Chondrocyte (in vitro differentiated cells): ENCODE measurements around the gene ZDHHC14. TPM values are rescaled to one million over a fixed set of nuclear protein-coding genes. Genes with fewer than 3 reads are reported as not detected.

Experiments used
- DNase-seq: peaks from one replicate; pipeline ENCODE4 v3.0.0; 2021; ENCODE audit warnings: mixed read lengths, low spot score
- H3K27ac Mint-ChIP-seq: one replicate; pipeline ENCODE4 v1.8.0; 2021; ENCODE audit warnings: mild to moderate bottlenecking, moderate library complexity, mixed read lengths; ENCODE audit not compliant: unreplicated experiment
- H3K27me3 Mint-ChIP-seq: 2 replicates; pipeline ENCODE4 v1.8.0; 2021; ENCODE audit warnings: low read depth, mixed read lengths
- H3K36me3 Mint-ChIP-seq: 2 replicates; pipeline ENCODE4 v1.8.0; 2021; ENCODE audit warnings: low read depth, mixed read lengths
- H3K4me1 Mint-ChIP-seq: 2 replicates; pipeline ENCODE4 v1.8.0; 2021; ENCODE audit warnings: low read depth, mild to moderate bottlenecking, mixed read lengths
- H3K4me3 Mint-ChIP-seq: one replicate; pipeline ENCODE4 v1.8.0; 2021; ENCODE audit warnings: mild to moderate bottlenecking, moderate library complexity, mixed read lengths; ENCODE audit not compliant: unreplicated experiment
- H3K9me3 Mint-ChIP-seq: 2 replicates; pipeline ENCODE4 v1.8.0; 2021; ENCODE audit warnings: low read depth, mixed read lengths
- total RNA-seq: library from RNA; stranded (reverse); gene quantifications from 3 replicates; pipeline ENCODE4 v1.2.1, GENCODE V29; 2021
- TF ChIP-seq, protein P1 (sequence below): fragments of 200-600 bp; sonication (generic); IDR thresholded peaks from 2 replicates; pipeline ENCODE4 v1.5.0; 2021; ENCODE audit warnings: antibody characterized with exemption, mild to moderate bottlenecking, moderate library complexity

ZDHHC14 gene
- total RNA-seq, 1 donor from 2014 or later: 8.4 TPM

DNA sequence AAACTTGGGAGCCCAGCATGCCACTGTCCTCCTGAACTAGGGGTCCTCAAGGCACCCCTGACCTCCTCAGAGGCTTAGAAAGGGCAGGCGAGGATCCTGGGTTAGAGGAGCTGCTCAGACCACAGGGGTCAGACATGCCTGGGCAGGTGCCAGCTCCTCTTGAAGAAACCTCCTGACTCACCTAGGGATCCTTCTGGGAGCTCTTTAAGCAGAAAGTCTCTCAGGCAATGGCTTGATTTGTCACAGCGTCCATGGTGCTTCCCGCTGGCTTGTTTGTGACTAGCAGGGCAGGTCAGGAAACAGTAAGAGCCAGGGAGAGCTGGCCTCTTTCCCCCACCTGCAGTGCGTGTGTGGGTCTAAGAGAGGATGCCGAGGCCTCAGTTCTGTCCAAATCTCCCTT, 267.6 kb downstream of the ZDHHC14 start:
- H3K4me1 Mint-ChIP-seq: peaks cover 5% of the 10 kb centered on the region
- no peak for DNase-seq
- H3K36me3 Mint-ChIP-seq: peaks cover 3% of the 10 kb centered on the region
- TF ChIP-seq, protein P1, sequence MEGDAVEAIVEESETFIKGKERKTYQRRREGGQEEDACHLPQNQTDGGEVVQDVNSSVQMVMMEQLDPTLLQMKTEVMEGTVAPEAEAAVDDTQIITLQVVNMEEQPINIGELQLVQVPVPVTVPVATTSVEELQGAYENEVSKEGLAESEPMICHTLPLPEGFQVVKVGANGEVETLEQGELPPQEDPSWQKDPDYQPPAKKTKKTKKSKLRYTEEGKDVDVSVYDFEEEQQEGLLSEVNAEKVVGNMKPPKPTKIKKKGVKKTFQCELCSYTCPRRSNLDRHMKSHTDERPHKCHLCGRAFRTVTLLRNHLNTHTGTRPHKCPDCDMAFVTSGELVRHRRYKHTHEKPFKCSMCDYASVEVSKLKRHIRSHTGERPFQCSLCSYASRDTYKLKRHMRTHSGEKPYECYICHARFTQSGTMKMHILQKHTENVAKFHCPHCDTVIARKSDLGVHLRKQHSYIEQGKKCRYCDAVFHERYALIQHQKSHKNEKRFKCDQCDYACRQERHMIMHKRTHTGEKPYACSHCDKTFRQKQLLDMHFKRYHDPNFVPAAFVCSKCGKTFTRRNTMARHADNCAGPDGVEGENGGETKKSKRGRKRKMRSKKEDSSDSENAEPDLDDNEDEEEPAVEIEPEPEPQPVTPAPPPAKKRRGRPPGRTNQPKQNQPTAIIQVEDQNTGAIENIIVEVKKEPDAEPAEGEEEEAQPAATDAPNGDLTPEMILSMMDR: no peak
- no peak overlapping the region for H3K27ac Mint-ChIP-seq
- H3K4me3 Mint-ChIP-seq: no peak overlapping the region
- no peaks in the 10 kb centered on the region for H3K27me3 Mint-ChIP-seq
- H3K9me3 Mint-ChIP-seq: no peaks in the 10 kb centered on the region

DNA sequence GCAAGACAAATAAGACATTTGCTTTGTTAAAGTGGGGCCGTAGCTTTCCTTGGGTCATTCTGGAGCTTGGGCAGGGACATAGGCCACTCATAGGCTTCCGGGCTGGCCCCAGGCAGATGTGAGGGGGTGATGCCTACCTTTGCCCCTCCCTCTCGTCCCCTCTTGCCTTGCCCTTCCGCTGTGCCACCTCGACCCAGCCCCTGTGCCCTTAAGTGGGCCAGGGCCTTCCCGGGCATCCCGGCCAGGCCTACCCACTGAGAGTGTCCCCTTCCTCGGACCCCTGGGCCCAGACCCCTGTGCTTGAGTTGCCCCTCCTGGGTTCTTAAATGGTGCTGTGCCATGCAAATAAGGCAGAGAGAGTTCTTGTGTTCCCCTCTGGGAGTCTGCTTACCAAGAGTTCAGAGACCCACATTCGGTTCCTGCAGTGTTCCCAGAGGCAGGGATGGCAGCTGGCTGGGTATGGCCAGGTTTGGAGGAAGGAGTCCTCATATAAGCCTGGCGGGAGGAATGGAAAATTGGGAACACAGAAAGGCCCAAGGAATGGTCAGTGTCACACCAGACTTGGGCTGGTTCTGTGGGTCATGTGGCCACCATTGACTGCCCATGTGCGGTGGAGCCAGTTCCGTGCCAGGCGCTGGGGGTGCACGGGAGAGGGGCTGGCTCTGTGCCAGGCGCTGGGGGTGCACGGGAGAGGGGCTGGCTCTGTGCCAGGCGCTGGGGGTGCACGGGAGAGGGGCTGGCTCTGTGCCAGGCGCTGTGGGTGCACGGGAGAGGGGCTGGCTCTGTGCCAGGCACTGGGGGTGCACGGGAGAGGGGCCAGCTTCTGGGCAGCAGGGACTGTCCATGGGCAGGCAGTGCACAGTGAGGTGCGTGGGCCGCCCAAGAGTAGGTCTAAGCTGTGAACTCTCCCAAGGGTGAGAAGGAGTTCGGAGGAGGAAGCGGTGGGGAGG, 268.6 kb downstream of the ZDHHC14 start:
- TF ChIP-seq, protein P1: no peak
- Mint-ChIP-seq H3K27ac (no peak overlapping the region), H3K4me1 (peaks cover 5% of the 10 kb centered on the region), H3K36me3 (peaks cover 5% of the 10 kb centered on the region), H3K4me3 (no peak overlapping the region), H3K27me3 (no peaks in the 10 kb centered on the region), H3K9me3 (no peaks in the 10 kb centered on the region)
- no peak for DNase-seq

DNA sequence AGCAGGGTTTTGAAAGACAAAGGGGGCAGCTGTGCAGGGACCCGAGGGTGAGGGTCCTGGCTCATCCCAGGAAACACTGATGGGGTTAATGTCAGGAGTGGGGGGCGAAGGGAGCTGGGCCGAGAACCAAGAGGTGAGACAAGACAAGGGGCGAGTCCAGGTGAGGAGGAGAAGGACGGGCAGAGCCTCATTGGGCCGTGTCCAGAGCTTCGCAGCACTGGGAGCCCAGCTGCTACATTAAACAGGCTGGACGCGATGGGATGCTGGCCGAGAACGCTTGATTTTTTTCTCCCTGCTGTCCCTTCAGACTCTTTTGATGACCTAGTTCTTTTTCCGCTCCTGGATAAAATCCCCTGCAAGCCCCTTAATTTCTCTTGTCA, 269.3 kb downstream of the ZDHHC14 start:
- Mint-ChIP-seq H3K36me3 (peaks cover 5% of the 10 kb centered on the region), H3K4me3 (no peak overlapping the region), H3K27me3 (no peaks in the 10 kb centered on the region), H3K9me3 (no peaks in the 10 kb centered on the region), H3K4me1 (peaks cover under 1% of the 10 kb centered on the region), H3K27ac (no peak overlapping the region)
- no peak for DNase-seq
- TF ChIP-seq, protein P1: no peak

DNA sequence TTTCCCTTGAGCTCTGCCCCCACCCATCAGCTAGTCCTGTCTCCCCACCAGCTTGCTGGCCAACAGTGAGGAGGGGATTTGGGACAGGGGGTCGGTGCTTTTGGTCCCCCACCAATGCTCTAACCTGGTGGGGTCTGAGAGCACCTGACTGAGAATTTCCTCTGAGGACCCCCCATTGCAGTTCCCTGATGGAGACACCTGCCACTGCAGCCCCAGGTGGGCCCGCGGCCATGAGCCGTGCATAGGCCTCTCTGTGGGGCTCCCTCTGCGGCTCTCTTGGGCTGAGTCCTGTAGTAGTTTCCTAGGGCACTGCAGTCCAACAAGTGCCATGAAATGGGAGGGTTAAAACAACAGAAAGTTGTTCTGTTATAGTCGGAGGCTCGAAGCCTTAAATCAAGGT, 269.8 kb downstream of the ZDHHC14 start:
- no peak for DNase-seq
- Mint-ChIP-seq H3K27ac (no peak overlapping the region), H3K4me3 (no peak overlapping the region), H3K9me3 (no peaks in the 10 kb centered on the region), H3K27me3 (no peaks in the 10 kb centered on the region), H3K36me3 (peaks cover 6% of the 10 kb centered on the region), H3K4me1 (no peaks in the 10 kb centered on the region)
- TF ChIP-seq, protein P1: no peak

DNA sequence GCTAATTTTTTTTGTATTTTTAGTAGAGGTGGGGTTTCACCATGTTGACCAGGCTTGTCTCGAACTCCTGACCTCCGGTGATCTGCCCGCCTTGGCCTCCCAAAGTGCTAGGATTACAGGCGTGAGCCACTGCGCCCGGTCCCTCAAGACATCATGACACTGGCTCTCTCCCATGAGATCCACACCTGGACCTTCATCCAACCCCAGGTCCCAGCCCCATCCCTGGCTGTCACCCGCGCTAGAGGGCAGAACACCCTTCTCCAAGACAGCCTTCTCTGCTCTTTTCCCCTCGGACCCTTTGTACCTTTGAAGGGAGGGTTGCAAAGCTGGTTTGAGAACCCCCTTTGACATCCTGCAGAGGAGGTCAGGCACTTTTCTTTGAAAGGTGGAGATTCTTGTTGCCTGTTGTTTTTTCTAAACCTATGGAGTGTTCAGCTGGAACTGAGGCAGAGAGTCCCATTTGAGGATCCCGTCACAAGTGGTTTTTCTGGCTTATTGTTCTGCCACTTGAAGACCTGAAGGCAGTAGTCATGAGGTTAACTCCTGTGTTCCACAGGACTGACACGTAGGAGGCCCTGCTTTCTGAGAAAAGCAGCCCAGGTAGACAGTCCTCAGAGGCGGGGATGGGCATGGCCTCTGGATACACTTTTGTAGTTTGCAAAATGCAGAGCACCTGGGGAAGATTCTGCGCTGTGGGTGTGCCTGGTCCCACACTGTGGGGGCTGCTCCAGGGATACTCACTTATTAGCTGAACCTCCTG, 270.9 kb downstream of the ZDHHC14 start:
- Mint-ChIP-seq H3K9me3 (no peaks in the 10 kb centered on the region), H3K4me3 (no peak overlapping the region), H3K36me3 (peaks cover 6% of the 10 kb centered on the region), H3K27ac (no peak overlapping the region), H3K27me3 (no peaks in the 10 kb centered on the region), H3K4me1 (no peaks in the 10 kb centered on the region)
- DNase-seq: no peak
- TF ChIP-seq, protein P1: no peak
